IPS-11a (cell line): Measurements from ENCODE around the gene ANGPT4.
"Not testable (repeated sequence)": the region's sequence is repeated elsewhere in the genome, so short reads cannot be mapped to it uniquely, and the experiment has no call there.

Experiments
- H3K4me3 ChIP-seq: one replicate; pipeline ENCODE4 v1.5.1; 2013; ENCODE audit warnings: low read depth, low read length, control low read depth

The ANGPT4 gene

DNA sequence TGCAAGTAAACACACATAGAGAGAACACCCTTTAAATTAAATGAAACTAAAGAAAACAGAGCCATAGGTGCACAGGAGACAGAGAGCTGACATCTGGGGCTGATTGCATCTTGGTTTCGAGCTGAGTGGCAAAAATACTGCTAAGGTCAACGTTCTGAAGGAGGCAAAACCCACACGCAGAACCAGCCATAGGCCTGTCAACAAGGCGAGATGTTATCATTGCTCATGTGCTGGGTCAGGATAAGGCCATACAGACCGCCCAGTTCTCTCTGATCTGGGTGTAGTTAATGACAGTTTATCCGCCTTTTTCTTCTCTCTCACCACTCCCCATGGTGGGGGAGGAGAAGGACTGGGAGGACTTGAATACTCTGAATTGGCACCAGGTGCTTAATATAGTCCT, 87.1 kb downstream of the ANGPT4 start:
- H3K4me3 ChIP-seq, result no peak overlapping the region

- not testable (repeated sequence) for H3K4me3 ChIP-seq
Observed at GRCh38 chr20:827981-828380, 88.2 kb downstream of the ANGPT4 start.

DNA sequence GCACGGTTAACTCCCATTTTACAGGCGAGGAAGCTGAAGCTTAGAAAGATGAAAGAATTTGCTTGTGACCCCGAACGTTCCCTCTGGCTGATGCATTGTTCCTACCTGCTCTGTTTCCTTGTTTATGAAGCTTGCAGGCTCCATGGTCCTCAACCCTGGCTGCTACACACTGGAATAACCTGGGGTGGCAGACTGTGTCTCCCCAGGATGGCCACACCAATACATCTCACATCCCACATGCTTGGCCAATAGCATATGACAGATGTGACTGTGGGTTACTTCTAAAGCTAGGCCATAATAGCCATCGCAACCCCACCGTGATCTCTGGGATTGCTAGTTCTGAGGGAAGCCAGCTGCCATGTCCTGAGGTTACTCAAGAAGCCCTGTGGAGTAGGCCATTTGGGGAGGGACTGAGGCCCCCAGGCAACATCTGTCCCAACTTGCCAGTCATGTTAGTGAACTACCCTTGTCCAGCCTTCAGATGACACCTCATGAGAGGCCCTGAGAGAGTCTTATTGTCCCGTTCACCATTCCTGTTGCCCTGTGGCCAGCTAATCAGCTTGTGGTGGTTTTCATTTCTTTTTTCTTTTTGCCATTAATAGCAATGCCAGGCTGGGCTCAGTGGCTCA, 89.3 kb downstream of the ANGPT4 start:
- no peak overlapping the region for H3K4me3 ChIP-seq

GRCh38 chr20:825710-826421, 90.3 kb downstream of the ANGPT4 start:
- no peak overlapping the region for H3K4me3 ChIP-seq

DNA sequence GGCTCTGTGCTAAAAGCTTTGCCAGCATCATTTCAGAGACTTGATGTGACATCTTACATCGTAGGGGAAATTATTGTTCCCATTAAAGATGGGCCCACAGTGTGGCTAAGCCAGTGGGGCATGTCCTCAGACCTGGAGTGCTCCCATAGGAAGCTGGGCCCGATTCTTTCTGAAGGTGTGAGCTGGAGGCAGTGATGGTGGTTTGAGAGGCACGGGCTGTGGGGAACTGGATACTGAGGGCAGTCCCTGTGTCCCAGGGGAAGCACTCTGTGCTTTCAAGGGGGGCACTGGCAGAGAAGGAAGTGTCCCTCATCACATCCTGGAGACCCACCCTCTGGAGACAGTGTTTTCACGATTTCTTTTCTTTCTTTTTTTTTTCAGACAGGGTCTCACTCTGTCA, 91.2 kb downstream of the ANGPT4 start:
- no peak overlapping the region for H3K4me3 ChIP-seq

GRCh38 chr20:824490-824889, 91.6 kb downstream of the ANGPT4 start:
- no peak overlapping the region for H3K4me3 ChIP-seq

DNA sequence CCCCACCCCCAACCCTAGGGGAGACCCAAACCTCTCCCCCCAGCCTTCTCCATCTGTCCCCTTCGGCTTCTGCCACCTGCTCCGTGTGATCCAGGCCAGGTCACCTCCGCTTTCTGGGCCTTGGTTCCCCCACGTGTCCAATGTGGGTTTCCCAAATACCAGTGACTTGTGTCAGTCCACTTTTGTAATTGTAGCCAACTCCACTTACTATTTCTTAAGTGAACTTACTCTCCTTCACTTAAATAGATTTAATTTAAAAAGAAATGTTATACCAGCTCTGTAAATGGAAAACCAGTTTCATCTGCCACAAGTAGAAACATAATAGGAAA, 92.6 kb downstream of the ANGPT4 start:
- H3K4me3 ChIP-seq, result no peak overlapping the region

DNA sequence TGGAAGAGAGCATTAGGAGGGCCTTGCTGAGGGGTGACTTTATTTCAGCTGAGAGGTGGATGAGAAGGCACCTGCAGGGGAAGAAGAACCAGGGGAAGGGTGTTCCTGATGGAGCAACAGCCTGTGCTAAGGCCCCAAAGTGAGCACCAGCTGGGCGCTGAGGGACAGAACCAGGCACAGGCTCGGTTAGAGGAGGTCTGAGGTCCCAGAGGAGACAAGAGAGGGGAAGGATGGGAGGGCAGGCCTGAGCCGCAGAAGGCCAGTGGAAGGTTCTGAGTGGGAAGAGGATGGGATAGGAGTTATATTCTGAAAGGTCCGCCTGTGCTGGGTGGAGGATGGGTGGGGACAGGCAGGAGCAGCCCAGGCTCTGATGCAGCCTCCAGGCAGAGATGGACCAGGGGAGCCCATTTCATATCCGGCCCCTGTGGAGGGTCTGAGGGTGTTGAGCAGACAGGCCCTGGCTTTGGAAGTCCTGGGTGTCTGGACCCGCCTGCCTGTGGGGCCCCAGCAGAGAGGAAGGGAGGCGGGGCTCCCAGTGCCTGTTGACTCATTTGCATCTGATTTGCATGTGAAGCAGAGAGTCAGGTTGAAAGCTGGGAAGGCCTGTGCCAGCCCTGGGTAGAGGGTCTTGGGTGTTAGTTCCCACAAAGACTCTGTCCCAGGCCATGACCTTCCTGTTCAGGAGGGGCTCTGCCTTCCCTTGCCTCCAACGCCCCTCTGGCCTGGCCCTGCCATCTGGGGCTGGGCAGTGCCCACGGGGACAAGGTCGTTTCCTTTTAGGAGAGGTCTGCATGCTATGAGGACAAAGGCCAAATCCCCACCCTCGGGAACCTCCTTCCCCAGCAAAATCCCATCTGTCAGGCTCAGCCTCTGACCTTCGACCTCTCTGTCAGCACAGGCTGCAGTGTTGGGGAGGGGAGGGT, 93.2 kb downstream of the ANGPT4 start:
- no peak overlapping the region for H3K4me3 ChIP-seq

GRCh38 chr20:821731-822065, 94.4 kb downstream of the ANGPT4 start:
- H3K4me3 ChIP-seq, result no peak overlapping the region

DNA sequence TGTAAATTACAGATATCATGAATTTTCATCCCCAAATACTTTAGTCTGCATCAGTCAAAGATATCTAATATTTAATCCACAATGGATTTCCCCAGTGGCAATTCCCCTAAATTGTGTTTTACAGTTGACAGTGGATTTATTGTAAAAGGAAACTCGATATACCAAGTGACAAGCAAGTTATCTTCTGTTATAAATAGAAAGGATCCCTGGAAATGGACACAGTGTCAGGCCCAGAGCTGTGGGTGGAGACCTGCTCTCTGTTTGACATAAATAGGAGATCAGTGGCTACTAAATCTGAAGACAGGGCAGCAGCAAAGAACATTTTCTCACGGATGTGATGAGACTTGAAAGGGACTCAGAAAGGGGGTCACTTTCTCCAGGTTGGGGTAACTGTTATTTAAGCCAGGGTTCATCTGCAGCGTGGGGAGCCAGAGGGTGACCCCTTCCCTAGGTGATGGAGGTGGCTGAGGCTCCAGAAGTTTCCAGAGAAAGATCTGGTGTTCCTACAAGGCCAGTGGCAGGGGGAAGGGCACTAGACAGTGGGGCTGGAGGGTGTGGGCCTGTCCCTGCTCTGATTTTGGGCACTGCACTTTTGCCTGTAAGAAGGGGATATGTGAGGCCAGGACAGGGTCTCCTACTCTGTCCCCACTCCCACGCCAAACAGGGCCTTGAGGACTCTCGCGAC, 94.9 kb downstream of the ANGPT4 start:
- H3K4me3 ChIP-seq, result no peak overlapping the region

- no peak overlapping the region for H3K4me3 ChIP-seq
Observed at GRCh38 chr20:820323-820953, 95.7 kb downstream of the ANGPT4 start.
